GM23338 (cell line): ENCODE data around the gene FAM13B. TPM values are rescaled to one million over a fixed set of nuclear protein-coding genes. Genes with fewer than 3 reads are reported as not detected.
A peak's percentile ranks its signal among the peaks of the same experiment; 100 is the strongest.

ENCODE experiments used
- ATAC-seq: fragments of 200-7000 bp; cut with Tn5 transposase; 3 replicates; pipeline ENCODE4 v1.9.1; 2020
- DNase-seq: peaks from one replicate; pipeline ENCODE4 v3.0.0-alpha.2; 2015; ENCODE audit warnings: low spot score
- H2AFZ ChIP-seq: fragments of 200-600 bp; sonication (generic); 2 replicates; pipeline ENCODE4 v1.8.0; 2016; ENCODE audit warnings: antibody characterized with exemption, mild to moderate bottlenecking, moderate library complexity
- H3F3A ChIP-seq: fragments of 200-600 bp; sonication (generic); replicated peaks from 2 replicates; pipeline ENCODE4 v1.8.0; 2017; ENCODE audit warnings: antibody characterized with exemption, mixed run types, low read depth
- H3K27ac ChIP-seq: fragments of 200-600 bp; sonication (generic); 2 replicates; pipeline ENCODE4 v1.6.1; 2016; ENCODE audit warnings: low read depth
- H3K27me3 ChIP-seq: fragments of 200-600 bp; sonication (generic); 2 replicates; pipeline ENCODE4 v1.8.0; 2016; ENCODE audit warnings: mild to moderate bottlenecking, mixed run types, moderate library complexity; ENCODE audit not compliant: insufficient read depth
- H3K36me3 ChIP-seq: fragments of 200-600 bp; sonication (generic); 2 replicates; pipeline ENCODE4 v1.8.0; 2016; ENCODE audit warnings: mild to moderate bottlenecking; ENCODE audit not compliant: insufficient read depth
- H3K4me1 ChIP-seq: fragments of 200-600 bp; sonication (generic); 2 replicates; pipeline ENCODE4 v1.8.0; 2016; ENCODE audit warnings: mild to moderate bottlenecking, moderate library complexity; ENCODE audit not compliant: insufficient read depth
- H3K4me2 ChIP-seq: fragments of 200-600 bp; sonication (generic); 2 replicates; pipeline ENCODE4 v1.7.1; 2017; ENCODE audit warnings: mixed run types
- H3K4me3 ChIP-seq: fragments of 200-600 bp; sonication (generic); 2 replicates; pipeline ENCODE4 v1.6.1; 2016; ENCODE audit warnings: mixed run types
- H3K79me2 ChIP-seq: fragments of 200-600 bp; sonication (generic); replicated peaks from 2 replicates; pipeline ENCODE4 v1.8.0; 2017; ENCODE audit warnings: mild to moderate bottlenecking; ENCODE audit not compliant: insufficient read depth
- H3K9me2 ChIP-seq: fragments of 200-600 bp; sonication (generic); 2 replicates; pipeline ENCODE4 v1.8.0; 2017; ENCODE audit not compliant: insufficient read depth
- H4K20me1 ChIP-seq: fragments of 200-600 bp; sonication (generic); replicated peaks from 2 replicates; pipeline ENCODE4 v1.8.0; 2017; ENCODE audit warnings: mild to moderate bottlenecking; ENCODE audit not compliant: insufficient read depth
- H3K27ac Mint-ChIP-seq: 2 replicates; pipeline ENCODE4 v1.8.0; 2020; ENCODE audit warnings: inconsistent platforms, mild to moderate bottlenecking, moderate library complexity, mixed read lengths
- H3K27me3 Mint-ChIP-seq: 3 replicates; pipeline ENCODE4 v1.8.0; 2022; ENCODE audit warnings: low read depth, mild to moderate bottlenecking, moderate library complexity, mixed read lengths, inconsistent platforms; ENCODE audit not compliant: insufficient read depth, poor library complexity
- H3K36me3 Mint-ChIP-seq: 3 replicates; pipeline ENCODE4 v1.8.0; 2021; ENCODE audit warnings: low read depth, mild to moderate bottlenecking, inconsistent platforms, moderate library complexity, mixed read lengths
- H3K4me1 Mint-ChIP-seq: 3 replicates; pipeline ENCODE4 v1.8.0; 2020; ENCODE audit warnings: mild to moderate bottlenecking, inconsistent platforms, mixed read lengths
- H3K4me3 Mint-ChIP-seq: 3 replicates; pipeline ENCODE4 v1.8.0; 2021; ENCODE audit warnings: moderate library complexity, mild to moderate bottlenecking, inconsistent platforms, mixed read lengths
- H3K9me3 Mint-ChIP-seq: 3 replicates; pipeline ENCODE4 v1.8.0; 2020; ENCODE audit warnings: moderate library complexity, mild to moderate bottlenecking, inconsistent platforms, mixed read lengths
- CREB1 ChIP-seq: fragments of 250-450 bp; sonication (Bioruptor Pico); IDR thresholded peaks from 2 replicates; pipeline ENCODE4 v1.5.0; 2020; ENCODE audit warnings: low read depth, mild to moderate bottlenecking, moderate library complexity
- CTCF ChIP-seq, 2 experiments: fragments of 200-600 bp in 1 of 2; sonication (generic) in 1 of 2; conservative IDR thresholded peaks; 2 replicates each; pipeline versions ENCODE4 v1.5.1 to v1.6.1; 2016 to 2017; ENCODE audit warnings: antibody characterized with exemption in 2 of 2, low read depth in 2 of 2, mild to moderate bottlenecking in 2 of 2, moderate library complexity in 1 of 2
- EZH2phosphoT487 ChIP-seq: fragments of 200-600 bp; sonication (generic); IDR thresholded peaks from one replicate; pipeline ENCODE4 v1.8.1; 2018; ENCODE audit warnings: antibody characterized with exemption; ENCODE audit not compliant: unreplicated experiment
- REST ChIP-seq: IDR thresholded peaks from one replicate; pipeline ENCODE4 v1.6.1; 2018; ENCODE audit warnings: antibody characterized with exemption; ENCODE audit not compliant: unreplicated experiment
- STAT1 ChIP-seq: IDR thresholded peaks from one replicate; pipeline ENCODE4 v1.6.1; 2016; ENCODE audit warnings: antibody characterized with exemption; ENCODE audit not compliant: unreplicated experiment
- ZNF114 ChIP-seq: fragments of 250-450 bp; sonication (Bioruptor Pico); IDR thresholded peaks from 2 replicates; pipeline ENCODE4 v1.5.0; 2020; ENCODE audit warnings: mild to moderate bottlenecking, moderate library complexity
- ZNF331 ChIP-seq: fragments of 250-450 bp; sonication (Bioruptor Pico); IDR thresholded peaks from 2 replicates; pipeline ENCODE4 v1.5.0; 2020; ENCODE audit warnings: low read depth, mild to moderate bottlenecking, moderate library complexity
- ZNF462 ChIP-seq: fragments of 250-450 bp; sonication (Bioruptor Pico); IDR thresholded peaks from 2 replicates; pipeline ENCODE4 v1.5.0; 2020; ENCODE audit warnings: mild to moderate bottlenecking, moderate library complexity
- polyA plus RNA-seq: library from polyadenylated mRNA; unstranded; fragments of >200 nt; fragmentation: Nextera tagmentation; extraction: Ambion mirVana; gene quantifications from 2 replicates; pipeline ENCODE4 v1.2.1, GENCODE V29; 2016
- total RNA-seq: library from RNA; depleted of rRNA; stranded (reverse); fragments of >200 nt; shearing (Covaris generic); gene quantifications from 2 replicates; pipeline ENCODE4 v1.2.3, GENCODE V29; 2014

FAM13B gene
- total and polyA plus RNA-seq, 2 experiments from 2014 or later = 12.9 to 30.2 TPM

- Histone ChIP-seq H3K4me1 (no peaks in the 10 kb centered on the region), H3K27me3 (no peaks in the 10 kb centered on the region), H3K79me2 (no peaks in the 10 kb centered on the region), H3K4me3 (no peak overlapping the region), H3K4me2 (no peak overlapping the region), H3K27ac (no peak overlapping the region), H2AFZ (0 out of 2 replicates have a peak overlapping the region, but pooled peaks have one; percentile 16), H4K20me1 (no peaks in the 10 kb centered on the region), H3K36me3 (no peaks in the 10 kb centered on the region), H3K9me2 (no peaks in the 10 kb centered on the region), H3F3A (no peaks in the 10 kb centered on the region)
- peaks cover 6% of the 10 kb centered on the region for H3K4me1 Mint-ChIP-seq
- TF ChIP-seq ZNF331 = no peak
- no peak for TF ChIP-seq ZNF114 (CRISPR knock-in tag)
- no peak for TF ChIP-seq CREB1 (CRISPR knock-in tag)
- TF ChIP-seq STAT1 = no peak
- no peak for TF ChIP-seq CTCF (conservative IDR thresholded peaks at IDR 0.05; ENCODE audit: low read depth in 2 of 2)
- TF ChIP-seq REST = no peak
- no peak for TF ChIP-seq EZH2phosphoT487
- TF ChIP-seq ZNF462 = no peak
- H3K9me3 Mint-ChIP-seq = peaks cover 8% of the 10 kb centered on the region; the same call in 2 of the 3 replicates
- DNase-seq (no peak), ATAC-seq (no peak)
- no peaks in the 10 kb centered on the region for H3K27me3 Mint-ChIP-seq
- no peak overlapping the region for H3K4me3 Mint-ChIP-seq
- peaks cover 3% of the 10 kb centered on the region for H3K36me3 Mint-ChIP-seq
- no peak overlapping the region for H3K27ac Mint-ChIP-seq
Measured at GRCh38 chr5:138067945-138068344, 35.1 kb upstream of the FAM13B start.
